GM21390 (cell line): ENCODE data around the gene C11orf58.

Source experiments
- ATAC-seq: cut with Tn5 transposase; IDR thresholded peaks from one replicate; pipeline ENCODE4 v1.9.1; 2021; ENCODE audit not compliant: unreplicated experiment

C11orf58 gene

DNA sequence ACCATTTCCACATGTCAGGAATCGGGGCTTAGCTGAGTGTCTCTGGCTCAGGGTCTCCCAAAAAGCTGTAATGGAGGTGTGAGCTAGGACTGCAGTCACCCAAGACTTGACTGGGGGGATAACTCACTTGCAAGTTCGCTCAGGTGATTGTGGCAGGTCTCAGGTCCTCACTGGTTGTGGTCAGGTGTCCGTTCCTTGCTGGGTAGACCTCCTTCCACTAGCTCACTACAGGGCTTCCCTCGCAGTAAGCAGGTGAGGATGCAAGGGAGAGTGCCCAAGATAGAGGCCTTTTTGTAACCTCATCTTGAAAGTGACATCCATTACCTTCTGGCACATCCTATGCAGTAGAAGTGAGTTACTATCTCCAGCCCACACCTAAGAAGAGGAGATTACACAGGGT is 29.5 kb downstream of the C11orf58 start:
- no peak for ATAC-seq

DNA sequence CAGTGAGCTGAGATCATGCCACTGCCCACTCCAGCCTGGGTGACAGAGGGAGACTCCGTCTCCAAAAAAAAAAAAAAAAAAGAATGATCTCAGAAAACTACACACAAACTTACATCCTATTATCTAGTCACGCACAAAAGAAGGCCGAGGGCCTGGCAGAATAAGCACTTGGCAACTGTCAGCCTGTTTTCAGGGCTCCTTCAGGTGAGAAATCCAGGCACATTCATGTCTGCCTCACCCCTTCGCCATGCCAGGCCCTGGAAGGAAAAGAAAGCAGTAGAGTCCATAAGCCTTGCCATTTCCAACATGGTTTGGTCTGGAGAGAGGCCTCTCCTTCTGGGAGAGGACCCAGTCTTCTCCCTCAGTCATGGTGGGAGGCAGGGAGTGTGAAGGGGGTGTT is 30.9 kb downstream of the C11orf58 start:
- ATAC-seq = no peak

DNA sequence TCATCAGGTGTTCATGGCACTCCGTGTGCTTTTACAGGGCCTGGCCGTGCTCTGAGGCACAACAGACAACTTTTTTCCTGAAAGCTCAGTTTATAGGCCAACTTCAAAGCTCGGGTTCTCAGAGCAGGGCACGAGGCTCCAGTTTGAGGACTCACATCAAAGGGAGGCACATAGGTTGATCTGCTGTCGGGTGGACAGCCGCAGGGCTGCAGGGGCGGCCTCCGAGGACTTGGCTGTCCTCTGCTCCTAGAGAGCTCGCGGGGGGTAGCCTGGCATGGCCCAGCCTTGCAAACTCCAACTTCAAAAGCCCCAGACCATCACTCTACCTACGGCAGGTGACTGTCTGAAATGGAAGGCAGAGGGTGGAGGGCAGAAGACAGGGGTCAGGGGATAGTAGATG is 31.6 kb downstream of the C11orf58 start:
- ATAC-seq = no peak

DNA sequence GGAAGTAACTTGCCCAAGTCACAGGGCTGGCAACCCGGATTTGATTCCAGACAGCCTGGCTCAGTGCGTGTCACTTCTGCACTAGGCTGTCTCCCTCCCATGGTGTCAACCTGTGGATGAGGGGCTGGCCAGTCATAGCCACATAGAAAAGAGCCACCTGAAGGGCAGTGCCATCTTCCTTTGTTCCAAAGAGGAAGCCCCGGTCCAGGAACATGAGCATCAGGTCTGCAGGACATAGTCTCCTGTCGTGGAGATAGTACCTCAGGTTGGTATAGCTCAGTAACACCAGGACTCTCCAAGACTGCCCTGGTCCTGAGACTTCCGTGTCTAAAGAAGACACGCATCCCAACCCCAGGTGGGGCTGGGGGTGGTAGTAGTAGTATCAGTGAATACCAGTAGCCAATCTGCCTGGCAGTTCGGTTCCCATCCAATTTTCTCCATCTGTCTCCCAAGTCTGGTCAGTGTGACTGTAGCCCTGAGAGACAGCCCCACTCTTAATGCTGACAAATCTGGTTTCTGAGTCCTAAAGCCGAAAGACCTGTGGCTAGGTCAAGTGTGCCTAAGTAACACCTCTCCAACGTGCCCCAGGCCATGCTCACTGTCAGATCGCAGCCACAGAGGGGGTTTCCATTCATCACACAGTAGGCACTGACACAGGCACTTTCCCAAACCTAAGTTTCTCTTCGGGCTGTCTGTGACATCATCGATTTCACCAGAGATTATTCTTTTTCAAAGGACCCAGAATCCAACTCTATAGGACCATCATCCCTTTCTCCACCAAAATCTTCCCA is 33.1 kb downstream of the C11orf58 start:
- ATAC-seq = no peak

DNA sequence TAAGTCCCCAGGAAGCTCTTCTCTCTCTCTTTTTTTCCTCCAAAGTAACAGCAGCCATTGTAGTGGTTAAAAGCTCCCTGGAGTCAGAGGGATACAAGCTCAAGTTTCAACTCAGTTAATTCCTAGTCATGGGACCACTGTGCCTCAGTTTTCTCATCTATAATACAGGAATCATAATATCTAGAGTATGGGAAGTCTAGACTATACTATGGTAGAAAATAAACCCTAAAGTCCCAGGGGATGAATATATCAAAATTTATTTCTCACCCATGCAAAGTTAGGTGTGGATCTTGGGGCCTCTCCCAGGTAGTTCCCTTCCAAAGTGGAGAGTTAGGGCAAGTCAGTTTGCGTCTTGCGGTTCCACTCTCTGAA is 33.7 kb downstream of the C11orf58 start:
- ATAC-seq = no peak

DNA sequence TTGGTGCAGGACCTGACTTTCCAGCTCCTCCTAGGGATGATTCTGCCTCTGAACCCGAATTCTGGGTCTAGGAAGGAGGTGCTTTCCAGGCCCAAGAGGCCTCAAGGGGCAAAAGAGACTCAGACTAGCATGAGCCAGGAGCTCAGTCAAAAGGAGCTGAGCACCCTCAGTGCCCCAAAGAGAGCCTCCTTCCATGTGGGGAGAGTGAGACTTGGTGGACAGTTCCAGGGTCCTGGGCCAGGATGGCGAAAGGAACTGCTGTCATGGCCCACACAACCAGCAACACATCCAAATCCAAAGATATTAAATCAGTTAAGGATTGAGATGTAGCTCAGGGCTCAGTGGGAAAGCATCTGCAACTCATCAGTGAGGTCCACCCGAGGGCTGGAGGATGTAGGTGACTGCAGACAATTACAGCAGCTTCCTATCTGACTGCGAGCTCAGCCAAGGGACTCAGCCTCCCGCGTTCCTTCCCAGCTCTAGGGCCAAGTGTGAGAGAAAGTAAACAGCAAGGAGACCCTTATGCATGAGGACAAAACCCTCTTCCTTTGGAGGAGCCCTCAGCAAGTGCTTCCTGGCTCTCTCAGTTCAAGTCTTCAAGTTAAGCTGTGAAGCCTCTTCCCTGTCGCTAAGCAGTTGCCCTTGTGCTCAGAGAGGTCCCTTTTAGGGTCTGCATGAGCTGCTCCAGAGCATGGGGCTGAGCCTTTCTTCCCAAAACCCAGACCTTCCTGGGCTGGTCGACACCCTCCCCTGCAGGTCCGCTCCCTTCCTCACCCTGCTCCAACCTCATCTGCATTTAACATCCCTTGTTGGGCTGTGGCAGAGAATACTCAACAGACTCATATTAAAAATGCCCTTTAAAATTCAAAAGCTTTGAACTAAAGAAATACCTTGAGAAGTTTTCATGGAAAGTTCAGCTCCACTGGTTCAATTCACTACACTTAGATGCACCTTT is 35.8 kb downstream of the C11orf58 start:
- no peak for ATAC-seq

- no peak for ATAC-seq
These were observed 36.6 kb downstream of the C11orf58 start for GRCh38 chr11:16774936-16775613.

DNA sequence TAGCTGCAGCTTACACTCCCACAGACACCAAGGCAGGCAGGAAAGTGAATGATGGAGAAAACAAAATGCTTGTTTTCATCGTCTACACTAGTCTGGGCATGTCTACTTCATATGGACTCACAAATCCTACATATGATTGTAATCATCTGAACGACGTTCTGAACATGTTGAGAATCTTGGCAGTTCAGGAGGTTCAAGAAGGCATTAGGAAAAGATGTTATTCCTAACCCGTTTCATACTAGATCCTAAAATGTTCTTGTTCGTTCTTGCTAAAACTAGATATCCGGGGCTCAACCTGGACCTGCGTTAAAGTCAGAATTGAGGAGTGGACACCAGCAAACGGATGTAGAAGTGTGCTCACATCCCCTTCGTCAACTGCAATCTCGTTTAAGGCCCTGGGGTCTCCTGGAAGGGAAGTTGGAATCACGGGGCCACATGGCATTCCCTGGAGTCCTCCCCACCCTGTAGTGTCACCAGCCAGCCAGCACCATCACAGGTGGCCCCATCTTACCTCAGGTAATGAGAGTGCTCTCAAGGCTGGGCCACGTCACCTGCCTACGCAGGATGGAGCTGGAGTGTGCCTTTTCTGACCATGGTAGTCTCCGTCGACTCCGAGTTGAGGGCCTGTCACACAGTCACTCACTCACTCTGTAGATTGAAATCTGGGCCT is 37.3 kb downstream of the C11orf58 start:
- no peak for ATAC-seq

DNA sequence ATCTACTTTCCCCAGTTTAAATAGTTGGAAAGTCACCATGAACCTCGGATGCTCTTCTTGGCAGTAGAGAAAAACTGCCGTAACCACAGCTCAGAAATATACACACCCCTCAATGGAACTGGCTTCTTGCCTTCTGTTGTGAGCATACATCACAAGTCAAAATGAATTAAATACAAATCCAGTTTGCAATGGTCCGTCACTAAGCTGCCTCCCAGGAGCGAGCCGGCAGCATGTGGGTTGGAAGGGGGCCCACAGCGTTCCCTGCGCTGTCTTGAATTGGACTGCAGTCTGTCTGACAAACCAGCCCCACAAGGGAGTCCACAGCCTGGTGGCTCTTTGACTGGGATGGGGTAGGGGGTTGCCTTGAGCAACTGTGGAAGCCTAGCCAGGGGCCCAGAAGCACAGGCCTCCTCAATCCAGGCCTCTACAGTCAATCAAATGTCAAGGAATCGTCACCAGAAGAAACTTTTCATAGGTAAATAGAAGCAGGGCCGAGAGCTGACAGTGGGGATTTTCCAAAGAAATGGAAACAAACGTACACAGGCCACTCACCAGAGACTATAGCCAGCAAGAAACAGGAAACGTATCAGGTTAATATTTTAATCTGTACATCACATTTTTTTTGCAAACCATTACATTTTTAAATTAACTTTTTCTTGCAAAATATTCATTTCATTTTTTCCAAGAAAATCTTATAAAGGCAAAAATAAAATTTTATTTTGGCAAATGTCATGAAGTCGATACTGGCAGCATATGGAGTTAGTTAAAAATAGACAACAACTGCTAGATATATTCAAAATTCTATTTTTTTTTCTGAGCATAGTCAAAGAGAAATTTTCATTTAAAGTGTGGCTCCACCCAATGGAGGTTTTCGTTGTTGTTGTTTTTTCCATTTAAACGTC is 38.5 kb downstream of the C11orf58 start:
- no peak for ATAC-seq

GRCh38 chr11:16777613-16777975 is 39.1 kb downstream of the C11orf58 start:
- ATAC-seq = no peak

- no peak for ATAC-seq
These were observed 39.8 kb downstream of the C11orf58 start for GRCh38 chr11:16778286-16778685.

DNA sequence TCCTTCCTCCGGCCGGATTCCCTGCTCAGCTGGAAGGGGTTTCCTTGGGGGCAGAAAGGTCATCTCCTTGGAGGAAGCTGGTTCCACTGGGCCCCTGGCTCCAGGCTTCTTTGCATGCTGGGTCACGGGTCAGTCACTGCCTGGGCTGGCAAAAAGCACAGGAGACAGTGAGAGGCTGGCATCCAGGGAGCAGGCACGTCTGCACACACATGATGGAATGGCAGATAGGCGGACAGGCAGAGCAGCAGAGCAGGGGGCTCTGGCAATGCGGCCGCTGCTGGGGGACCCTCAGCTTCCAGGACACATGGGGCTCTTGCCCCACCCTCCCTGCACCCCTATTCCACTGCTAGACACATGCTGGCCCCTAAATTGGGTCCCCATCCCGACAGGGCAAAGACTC is 40.4 kb downstream of the C11orf58 start:
- ATAC-seq = no peak

GRCh38 chr11:16779436-16779835 is 41.0 kb downstream of the C11orf58 start:
- no peak for ATAC-seq

- no peak for ATAC-seq
These were observed 41.7 kb downstream of the C11orf58 start for GRCh38 chr11:16780146-16780545.

GRCh38 chr11:16780698-16781550 is 42.5 kb downstream of the C11orf58 start:
- no peak for ATAC-seq

GRCh38 chr11:16781936-16782919 is 43.8 kb downstream of the C11orf58 start:
- ATAC-seq = no peak

DNA sequence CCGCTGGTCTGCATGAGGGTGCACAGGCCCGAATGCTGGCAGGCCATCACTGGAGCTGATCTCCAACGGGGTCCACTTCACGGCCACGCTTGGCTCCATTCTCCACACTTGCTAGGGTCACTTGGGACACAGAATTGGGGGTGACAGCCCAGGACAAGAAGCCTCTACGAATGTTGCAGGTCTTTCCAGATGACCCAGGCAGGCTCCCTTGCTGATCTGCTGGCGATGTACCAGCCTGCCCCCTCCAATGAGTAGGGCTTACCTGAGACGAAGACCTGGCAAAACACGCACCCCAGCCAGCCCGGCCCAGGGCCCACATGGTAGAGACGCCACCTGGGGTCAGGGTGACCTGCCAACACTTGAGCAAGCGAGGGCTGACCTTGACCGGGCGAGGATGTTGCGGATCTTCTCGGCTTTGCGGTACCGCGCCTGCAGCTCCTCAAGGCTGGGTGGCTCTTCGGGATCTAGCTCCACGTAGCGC is 44.9 kb downstream of the C11orf58 start:
- no peak for ATAC-seq

DNA sequence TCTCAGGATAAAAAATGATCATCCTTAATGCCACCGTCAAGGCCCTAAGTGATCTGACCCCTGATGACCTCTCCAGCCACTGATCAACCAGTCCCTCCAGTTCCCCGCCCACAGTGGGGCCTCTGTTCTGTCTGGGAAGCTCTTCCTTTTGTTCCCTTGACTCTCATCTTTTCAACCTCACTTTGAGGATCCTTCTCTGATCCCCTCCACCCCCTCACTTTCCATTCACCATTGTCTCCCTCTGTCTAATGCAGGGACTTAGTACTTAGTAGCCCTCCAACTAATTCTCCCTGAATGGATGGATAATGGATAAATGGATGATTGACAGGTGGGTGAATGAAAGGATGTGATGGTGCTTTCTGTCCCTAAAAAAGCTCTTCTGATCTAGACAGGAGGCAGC is 45.6 kb downstream of the C11orf58 start:
- ATAC-seq = no peak
